Renal cortical epithelial cell (primary cell): ENCODE measurements around the gene ADGRD1. TPM values are rescaled to one million over a fixed set of nuclear protein-coding genes. Genes with fewer than 3 reads are reported as not detected.

Experiments
- DNase-seq: peaks from one replicate; pipeline ENCODE4 v3.0.0-alpha.2; 2011; ENCODE audit warnings: low read depth
- total RNA-seq: library from RNA; depleted of rRNA; stranded (reverse); fragments of >200 nt; gene quantifications from 2 replicates; pipeline ENCODE4 v1.2.3, GENCODE V29; 2014

The ADGRD1 gene
- total RNA-seq, 1 donor from 2014 or later: 0.05 TPM

DNA sequence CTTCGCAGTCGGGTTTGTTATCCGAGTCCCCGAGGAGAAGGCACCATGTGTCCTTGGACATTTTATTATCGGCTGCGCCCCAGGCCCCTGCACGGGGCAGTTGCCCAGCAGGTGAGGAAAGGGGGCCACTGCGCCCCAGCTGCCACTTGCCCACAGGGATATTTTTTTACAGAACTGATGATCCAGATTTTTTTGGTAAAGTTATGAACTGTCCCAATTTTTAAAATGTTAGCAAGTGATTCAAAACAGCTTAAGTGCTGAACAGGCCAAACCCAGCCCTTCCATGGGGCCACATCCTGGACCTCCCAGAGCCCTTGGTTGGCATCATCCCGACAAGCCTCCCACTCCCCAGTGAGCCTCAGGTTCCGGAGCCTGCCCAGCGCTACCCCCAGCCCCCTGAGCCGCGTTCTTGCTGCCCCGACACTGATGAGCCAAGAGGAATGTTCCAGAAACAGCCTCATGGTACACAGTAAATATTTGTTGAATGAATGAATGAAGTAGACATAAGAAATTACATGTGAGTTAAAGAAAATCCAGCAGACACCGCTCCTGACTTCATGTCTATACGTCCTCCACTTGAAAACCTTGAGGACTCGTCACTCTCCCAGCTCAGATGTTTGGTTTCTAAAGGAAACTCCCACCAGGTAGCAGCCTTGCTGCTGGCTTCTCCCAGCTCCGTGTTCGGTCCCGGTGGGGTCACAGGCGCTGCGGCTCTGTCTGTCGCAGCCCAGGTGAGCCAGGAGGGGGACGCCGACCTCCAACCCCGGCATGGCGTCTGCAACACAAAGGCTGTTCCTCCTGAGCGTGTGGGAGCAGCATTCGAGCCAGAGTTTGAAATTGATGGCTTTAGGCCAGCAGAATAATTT, 88.5 kb downstream of the ADGRD1 start:
- no peak for DNase-seq

DNA sequence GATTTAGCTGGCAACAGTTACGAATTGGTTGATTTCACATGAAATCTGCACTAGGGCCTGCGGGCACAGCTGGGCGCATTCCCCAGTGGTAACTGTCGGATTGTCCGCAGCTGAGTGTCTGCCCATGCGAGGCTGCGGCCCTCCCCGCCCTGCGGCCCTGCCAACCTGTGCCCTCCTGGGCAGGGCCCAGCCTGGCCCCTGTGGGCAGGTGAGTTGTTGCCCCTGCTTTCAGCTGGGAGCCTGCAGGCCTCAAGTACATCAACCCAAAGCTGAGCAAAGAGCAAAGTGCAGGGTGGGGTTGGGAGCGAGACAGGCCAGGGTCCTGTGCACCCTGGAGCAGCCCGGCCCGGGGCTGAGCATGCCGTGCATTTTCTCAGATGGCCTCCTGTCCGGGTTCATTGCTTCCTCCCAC, 89.1 kb downstream of the ADGRD1 start:
- no peak for DNase-seq

DNA sequence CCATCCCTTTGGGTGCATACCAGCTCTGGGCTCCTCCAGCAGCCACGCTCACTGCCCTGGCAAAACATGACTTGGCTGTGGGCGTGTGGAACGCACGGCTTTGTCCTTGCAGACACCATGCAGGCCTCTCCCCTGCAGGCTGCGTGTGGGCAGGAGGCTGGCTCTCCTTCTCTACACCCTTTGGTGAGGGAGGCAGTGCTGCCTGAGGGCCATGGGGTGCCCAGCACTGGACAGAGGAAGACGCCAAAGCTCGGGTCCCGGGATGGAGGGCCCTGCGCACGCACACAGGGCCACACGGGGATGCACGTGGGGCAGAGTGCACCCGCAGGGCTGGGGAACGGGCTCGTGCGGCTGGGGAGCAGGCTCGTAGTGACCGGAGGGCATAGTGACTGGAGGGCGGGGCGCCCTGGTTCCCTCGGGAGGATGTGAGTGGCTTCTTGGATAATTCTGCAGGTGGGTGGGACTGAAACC, 89.7 kb downstream of the ADGRD1 start:
- DNase-seq: no peak

DNA sequence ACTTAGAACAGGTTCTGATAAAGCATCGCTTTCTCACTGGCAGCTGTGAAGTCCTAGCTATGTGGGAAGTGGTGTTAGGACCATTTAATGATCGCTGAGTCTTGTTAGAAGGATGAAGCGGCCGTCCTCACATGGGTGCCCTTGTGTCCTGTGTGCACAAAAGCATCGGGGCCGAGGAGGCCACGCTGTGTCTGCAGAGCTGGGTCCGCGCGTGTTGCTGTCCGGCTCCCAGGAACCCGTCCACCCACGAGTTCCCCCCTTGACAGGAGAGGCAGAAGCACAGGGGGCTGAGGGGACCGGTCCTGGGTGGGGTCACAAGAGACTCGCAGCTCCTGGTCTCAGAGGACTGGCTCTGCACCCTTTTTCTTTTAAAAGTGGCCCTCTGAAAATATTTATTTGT, 90.4 kb downstream of the ADGRD1 start:
- no peak for DNase-seq

DNA sequence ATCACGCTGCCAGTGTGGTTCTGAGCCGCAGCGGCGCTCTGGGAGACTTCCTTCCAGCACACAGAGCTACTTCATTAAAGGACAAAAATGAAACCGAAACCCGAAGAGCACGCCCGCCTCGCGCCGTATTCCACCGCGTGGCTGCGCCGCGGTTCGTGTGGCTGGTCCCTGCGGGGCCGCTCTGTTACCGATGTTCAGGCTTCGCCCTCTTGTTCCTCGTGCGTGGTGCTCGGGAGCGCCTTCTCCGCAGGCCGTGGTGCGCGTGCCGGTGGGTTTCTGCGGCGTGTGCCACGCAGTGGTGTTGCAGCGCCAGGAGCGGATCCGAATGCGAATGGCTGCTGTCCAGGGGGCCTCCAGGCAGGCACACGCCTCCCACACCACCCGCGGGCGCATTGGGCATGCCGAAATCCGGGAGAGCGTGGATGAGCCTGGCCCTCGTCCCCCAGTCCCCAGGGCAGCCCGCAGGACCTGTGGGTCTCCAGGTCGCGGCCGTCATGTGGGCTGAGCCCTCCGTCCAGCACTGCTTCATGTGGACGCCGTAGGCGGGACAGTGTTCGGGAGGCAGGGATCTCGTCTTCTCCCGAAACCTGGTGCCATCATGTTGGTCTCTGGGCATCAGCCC, 91.2 kb downstream of the ADGRD1 start:
- no peak for DNase-seq

DNA sequence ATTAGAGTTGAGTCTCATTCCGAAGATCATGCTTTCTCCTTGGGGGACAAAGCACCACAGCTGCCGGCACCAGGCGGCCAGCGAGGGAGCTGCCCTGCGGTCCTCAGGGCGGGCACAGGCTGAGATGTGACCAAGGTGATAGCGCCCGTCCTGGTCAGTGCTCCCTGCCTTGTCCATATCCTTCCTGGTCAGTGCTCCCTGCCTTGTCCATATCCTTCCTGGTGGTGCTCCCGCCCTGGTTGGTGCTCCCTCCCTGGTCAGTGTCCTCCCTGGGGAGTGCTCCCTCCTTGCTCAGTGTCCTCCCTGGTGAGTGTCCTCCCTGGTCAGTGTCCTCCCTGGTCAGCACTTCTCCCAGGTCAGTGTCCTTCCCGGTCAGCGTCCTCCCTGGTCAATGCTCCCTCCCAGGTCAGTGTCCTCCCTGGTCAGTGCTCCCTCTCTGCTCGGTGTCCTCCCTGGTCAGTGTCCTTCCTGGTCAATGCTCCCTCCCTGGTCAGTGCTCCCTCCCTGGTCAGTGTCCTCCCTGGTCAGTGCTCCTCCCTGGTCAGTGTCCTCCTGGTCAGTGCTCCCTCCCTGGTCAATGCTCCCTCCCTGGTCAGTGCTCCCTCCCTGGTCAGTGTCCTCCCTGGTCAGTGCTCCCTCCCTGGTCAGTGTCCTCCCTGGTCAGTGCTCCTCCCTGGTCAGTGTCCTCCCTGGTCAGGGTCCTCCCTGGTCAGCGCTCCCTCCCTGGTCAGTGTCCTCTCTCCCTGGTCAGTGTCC, 92.2 kb downstream of the ADGRD1 start:
- no peak for DNase-seq

DNA sequence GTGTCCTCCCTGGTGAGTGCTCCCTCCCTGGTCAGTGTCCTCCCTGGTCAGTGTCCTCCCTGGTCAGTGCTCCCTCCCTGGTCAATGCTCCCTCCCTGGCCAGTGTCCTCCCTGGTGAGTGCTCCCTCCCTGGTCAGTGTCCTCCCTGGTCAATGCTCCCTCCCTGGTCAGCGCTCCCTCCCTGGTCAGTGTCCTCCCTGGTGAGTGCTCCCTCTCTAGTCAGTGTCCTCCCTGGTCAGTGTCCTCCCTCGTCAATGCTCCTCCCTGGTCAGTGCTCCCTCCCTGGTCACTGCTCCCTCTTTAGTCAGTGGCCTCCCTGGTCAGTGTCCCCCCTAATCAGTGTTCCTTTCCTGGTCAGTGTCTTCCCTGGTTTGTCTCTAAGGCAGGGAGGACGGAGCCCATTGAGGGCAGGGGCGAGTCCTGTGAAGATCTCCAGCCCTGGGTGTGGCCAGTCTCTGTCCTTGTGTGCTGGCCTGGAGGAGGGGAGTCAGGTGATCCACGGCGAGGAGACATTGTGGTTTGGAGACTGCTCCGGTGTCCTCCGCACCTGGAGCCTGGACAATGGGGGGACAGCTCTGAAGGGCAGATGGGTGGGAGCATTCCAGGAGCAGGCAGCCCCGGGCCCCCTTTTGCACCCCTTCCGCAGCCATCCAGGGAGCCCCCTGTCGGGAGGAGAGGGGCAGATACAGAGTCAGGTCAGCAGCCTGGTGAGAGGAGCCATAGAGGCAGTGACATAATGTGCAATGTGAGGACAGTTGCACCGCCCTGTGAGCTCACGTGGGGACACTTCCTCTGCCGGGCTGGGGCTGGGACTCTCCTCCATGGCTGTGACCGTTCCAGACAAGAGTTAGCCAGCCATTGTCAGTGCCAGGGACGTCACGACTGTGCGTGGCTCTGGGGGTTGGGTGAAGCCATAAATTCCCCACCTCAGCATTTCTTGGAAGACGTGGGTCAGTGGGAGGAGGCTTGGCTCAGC, 93.4 kb downstream of the ADGRD1 start:
- DNase-seq: no peak

DNA sequence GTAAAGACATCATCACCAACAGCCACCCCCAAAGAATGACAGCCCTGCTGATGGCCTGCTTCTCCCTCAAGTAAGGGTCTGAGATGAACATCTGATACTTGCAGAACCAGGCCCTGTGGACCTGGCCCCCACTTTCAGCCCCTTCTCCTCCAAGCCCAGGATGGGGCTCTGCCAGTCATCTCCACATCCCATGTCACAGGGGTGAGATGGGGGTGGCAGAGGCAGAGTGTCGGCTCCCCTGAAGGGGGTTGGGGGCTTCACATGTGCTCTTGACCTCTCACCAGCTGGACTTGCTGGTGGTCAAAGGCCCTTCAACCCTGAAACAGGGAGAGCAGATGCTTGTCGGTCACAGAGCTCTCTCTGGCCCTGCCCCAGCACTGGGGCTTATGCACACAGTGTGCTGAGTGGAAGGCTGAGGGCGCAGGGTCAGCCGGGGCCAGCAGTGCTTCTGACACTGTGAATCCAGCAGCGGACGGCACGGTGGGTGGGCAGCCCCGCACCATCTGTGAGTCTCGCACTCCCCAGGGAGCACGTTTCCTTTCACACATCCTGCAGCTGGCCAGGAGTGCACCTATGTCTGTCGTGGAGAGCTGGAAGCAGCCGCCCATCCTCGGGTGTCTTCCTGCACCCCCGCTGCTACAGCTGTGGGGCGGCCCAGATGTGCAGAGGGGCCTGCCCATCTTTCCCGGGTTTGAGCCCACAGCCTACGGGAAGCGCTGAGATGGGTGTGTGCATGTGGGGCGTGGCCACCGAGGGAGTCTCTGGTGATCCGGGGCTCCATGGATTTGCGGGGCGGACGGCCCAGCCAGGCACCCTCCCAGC, 94.3 kb downstream of the ADGRD1 start:
- DNase-seq: no peak

DNA sequence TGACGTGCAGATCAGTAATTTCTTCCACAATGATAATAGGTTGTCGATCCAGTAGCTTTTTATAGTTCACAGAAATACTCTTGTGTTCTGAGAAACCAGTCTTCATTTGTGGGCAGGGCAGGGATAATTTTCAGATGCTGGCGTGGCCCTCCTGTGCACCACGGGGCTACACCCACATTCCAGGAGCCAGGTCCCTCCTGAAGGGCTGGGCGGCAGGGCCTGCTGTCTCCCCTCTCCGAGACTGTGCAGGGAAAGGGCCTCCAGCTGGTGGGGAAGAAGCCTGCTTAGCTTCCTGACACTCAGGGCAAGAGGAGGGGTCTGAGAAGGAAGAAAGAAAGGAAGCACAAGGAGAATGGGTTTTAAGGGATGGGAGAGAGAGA, 94.9 kb downstream of the ADGRD1 start:
- no peak for DNase-seq

DNA sequence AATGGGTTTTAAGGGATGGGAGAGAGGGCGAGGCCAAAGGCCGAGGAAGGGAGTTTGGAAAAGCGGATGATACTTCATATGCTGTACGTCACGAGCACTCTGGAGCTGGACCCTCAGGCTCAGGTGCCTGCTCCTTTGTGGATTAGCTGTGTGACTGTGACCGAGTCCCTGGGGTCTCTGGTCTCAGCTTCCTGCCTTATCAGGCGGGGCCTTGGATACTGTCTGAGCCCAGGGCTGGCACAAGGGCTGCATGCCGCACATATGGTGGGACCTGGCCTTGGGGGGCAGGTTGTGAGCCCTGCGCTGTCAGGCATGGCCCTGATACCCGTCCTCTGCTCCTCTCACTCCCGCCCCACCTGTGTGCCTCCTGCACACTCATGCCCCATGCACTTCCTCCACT, 95.3 kb downstream of the ADGRD1 start:
- DNase-seq: no peak

DNA sequence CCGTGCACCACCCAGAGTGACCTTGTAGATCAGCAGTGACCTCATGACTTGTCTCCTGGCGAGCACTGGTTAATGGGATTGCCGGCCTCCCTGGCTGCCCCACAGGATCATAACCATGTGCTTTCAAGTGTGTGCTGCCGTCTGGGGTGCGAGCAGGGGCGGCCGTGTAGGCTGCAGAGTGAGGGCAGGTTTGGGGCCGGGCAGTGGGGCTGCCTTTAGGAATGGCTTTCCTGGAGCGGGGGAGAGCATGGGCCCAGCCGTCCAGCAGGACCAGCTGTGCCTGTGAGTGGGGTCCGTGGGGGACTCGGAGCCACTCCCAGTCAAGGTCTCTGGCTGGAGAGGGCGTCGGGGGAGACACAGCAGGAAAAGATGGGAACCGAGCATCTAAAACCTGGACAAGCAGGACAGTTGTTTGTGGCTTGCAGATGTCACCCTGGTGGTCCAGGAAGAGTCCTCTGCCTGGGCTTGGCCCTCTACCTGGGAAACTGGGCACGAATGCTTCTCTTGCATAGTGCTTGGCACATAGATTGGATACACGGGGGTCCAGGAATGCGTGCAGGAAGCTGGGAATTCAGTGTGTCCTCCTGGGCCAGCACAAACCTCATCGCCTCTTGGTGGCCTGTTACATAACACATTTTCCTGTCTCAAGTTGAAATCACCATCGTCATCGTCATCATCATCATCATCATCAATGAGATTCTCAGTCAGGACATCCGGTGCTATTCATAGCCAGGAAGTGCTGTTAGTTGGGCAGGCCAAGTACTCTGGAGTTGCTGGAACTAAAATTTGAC, 96.0 kb downstream of the ADGRD1 start:
- no peak for DNase-seq

DNA sequence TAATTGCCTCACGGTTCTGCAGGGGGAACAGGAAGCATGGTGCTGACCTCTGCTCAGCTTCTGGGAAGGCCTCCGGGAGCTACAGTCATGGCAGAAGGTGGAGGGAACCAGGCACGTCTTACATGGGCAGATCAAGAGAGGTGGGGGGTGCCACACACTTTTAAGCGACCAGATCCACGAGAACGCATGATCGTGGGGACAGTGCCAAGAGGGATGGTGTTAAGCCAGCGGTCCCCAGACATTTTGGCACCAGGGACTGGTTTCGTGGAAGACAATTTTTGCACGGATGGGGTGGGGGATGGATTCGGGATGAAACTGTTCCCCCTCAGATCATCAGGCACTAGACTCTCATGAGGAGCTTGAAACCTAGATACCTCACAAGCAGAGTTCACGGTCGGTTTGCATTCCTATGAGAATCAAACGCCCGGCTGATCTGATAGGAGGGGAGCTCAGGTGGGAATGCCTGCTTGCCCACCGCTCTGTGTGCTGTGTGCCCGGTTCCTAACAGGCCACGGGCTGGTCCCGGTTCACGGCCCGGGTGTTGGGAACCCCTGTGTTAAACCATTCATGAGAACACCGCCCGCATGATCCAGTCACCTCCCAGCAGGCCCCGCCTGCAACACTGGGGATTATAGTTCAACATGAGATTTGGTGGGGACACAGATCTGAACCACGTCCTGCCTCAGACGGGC, 96.9 kb downstream of the ADGRD1 start:
- no peak for DNase-seq

DNA sequence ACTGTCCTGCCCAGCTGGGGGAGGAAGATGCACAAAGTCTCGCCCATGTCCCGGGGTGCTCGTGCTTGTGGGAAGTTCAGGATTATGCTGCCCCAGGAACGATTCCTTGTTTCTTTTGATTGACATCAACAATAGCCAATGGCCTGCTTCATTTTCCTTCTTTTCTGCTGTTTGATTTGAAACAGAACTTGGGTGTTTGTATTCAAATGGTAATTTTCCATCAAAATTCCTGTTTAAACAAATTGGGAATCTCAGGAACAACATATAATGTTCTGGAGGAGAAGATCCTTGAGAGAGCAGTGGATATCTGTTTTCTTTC, 97.4 kb downstream of the ADGRD1 start:
- DNase-seq: no peak

DNA sequence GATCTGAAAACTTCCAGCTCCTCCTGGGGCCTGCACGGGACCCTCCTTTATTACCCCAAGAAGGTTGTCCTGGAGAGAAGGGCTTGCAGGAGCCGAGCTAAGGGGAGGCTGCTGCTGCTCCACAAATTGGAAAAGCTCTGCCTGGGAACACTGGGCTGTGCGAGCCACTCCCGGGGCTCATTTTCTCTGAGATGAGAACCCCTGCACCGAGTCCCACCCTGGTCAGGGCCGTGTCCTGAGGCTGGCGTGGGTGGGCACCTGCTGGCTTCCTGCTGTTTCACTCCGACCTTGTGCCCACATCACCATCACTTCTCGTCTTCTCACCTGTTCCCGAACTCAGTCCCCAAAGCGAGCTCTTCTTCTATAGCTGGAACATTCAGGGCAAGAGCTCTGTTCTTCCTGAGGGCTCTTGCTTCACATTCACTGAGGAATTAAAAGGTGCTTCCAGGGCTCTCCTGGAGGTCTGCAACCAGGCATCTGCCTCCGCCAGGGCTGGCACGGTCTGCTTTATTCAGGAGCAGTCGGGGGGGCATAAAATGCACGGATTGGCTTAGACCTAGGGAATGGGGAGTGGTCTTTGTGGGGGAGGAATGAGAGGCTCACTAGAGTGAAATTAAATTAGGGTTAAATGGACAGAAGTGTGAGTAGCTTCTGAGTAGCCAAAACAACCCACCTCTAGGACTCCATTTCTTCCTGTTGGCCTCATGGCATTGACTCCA, 98.5 kb downstream of the ADGRD1 start:
- no peak for DNase-seq

DNA sequence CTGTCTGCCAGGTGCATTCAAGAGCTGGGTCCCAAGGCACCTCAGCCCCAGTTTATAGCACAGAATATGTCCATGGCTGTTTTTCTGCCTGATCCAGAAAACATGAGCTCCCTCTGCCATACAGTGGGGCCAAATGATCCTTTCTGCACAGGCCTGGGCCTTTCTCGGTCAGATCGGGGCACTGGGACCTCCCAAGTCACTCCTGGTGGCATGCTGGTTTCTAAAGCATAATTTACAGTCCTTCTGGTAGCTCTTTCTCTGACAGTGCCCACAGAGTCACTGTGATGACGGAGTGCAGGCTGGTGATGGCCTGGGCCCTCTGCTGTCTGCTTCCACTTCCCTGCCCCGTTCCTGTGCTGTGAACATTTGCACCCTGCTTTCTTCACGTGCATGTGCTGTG, 99.2 kb downstream of the ADGRD1 start:
- DNase-seq: no peak

DNA sequence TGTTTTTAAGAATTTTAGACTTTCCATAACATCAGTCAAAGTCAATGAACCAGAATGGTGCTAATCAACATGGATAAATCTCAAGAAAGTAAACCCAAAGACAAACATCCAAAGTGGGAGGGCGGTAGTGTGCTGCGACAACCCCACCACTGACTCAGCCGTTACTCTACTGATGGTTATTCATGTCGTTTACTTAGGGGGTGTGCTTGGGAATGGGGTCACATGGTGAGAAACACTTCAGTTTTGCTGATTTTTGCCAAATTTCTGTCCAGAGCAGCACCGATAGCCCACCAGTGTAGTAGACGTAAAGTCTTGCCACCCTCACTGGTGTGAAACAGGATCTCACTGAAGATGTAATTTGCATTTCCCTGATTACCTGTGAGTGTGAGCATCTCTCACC, 99.9 kb downstream of the ADGRD1 start:
- DNase-seq: no peak

DNA sequence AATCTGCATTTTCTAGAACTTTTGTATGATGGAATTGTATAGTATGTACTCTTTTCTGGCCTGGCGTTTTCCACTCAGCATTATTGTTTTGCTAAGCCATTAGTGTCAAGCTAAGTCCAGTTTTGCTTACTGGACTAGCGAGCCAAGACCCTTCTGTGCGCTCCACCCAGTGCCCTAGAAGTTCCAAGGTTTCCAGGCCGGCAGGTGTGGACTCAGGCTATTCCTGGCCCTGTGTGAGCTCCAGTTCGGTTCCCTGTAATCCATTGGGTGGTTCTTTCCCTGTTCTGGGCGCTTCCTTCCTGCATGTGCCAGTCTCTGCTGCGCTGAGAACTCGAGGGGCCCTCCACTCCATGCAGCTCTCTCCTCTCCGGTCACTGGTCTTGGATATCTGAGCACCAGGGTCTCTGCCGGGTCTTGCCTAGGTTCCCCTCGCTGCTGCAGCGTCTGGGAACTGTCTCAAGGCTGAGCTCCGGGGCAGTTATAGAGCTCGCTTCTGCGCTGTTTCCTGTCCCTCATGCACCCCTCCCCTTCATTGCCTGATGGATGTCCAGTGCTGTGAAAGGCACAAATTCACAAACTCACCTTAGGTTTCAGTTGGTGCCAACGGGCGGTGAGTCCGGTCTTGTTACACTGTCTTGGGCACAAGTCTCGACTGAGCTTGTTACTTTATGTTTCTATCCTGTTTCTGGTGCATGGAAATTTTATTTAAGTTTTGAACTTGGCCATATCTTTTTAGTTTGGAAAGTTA, 100.8 kb downstream of the ADGRD1 start:
- DNase-seq: no peak

DNA sequence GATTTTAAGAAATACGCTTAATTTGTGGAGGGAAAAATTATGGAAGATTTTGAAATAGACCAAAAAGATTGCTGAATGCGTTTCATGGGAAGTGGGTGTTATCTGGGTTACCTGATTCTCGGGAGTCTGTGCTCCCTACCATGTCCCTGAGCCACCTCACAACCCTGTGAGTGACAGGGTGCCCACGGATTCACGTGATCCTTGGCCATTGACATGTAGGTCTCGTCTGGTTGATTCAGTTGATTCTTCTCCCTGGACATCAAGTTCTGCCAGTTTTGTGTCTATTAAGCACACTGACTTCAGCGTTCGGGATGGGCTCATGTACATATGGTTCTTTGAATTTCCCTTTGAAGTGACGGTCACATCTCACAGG, 101.4 kb downstream of the ADGRD1 start:
- no peak for DNase-seq
